ENCODE measurements around the gene ZNF195. TPM values are rescaled to one million over a fixed set of nuclear protein-coding genes. Genes with fewer than 3 reads are reported as not detected.
"Not testable (repeated sequence)": the region's sequence is repeated elsewhere in the genome, so short reads cannot be mapped to it uniquely, and the experiment has no call there.

ZNF195 gene
- total and polyA plus RNA-seq, 4 donors: 13.2 to 29.6 (median 19.6) TPM

- H3K4me1 ChIP-seq (ENCODE audit: control insufficient read depth in 5 of 5, insufficient read depth in 5 of 5, low read length in 5 of 5); H3K27me3 ChIP-seq (ENCODE audit: control insufficient read depth in 3 of 3, insufficient read depth in 3 of 3, low read length in 2 of 3); ATAC-seq (ENCODE audit: insufficient read depth, low FRiP score); H3K9ac ChIP-seq (ENCODE audit: insufficient read depth in 1 of 2, low read length in 2 of 2); H3K27ac ChIP-seq (ENCODE audit: low read depth in 1 of 2, low read length in 1 of 2); H3K4me3 ChIP-seq; H3K36me3 ChIP-seq (ENCODE audit: control insufficient read depth in 4 of 4, insufficient read depth in 4 of 4, low read length in 4 of 4); DNase-seq; H3K9me3 ChIP-seq (ENCODE audit: control insufficient read depth in 4 of 4, insufficient read depth in 3 of 4, low read length in 3 of 4): not testable (repeated sequence)
- WGBS, 2 donors: 95 to 97% methylated on average over 8 of the region's 8 CpGs
Observed at GRCh38 chr11:3402861-3403250, 23.9 kb upstream of the ZNF195 start.

- H3K9ac ChIP-seq (ENCODE audit: insufficient read depth in 1 of 2, low read length in 2 of 2); H3K4me3 ChIP-seq; H3K4me1 ChIP-seq (ENCODE audit: control insufficient read depth in 5 of 5, insufficient read depth in 5 of 5, low read length in 5 of 5); H3K36me3 ChIP-seq (ENCODE audit: control insufficient read depth in 4 of 4, insufficient read depth in 4 of 4, low read length in 4 of 4); H3K27me3 ChIP-seq (ENCODE audit: control insufficient read depth in 3 of 3, insufficient read depth in 3 of 3, low read length in 2 of 3); DNase-seq; ATAC-seq (ENCODE audit: insufficient read depth, low FRiP score); H3K9me3 ChIP-seq (ENCODE audit: control insufficient read depth in 4 of 4, insufficient read depth in 3 of 4, low read length in 3 of 4); H3K27ac ChIP-seq (ENCODE audit: low read depth in 1 of 2, low read length in 1 of 2): not testable (repeated sequence)
- WGBS, 2 donors: 95 to 98% methylated on average over 18 of the region's 18 CpGs
Observed at GRCh38 chr11:3402181-3402860, 23.4 kb upstream of the ZNF195 start.

- not testable (repeated sequence) for H3K27me3 ChIP-seq (ENCODE audit: control insufficient read depth in 3 of 3, insufficient read depth in 3 of 3, low read length in 2 of 3); H3K4me1 ChIP-seq (ENCODE audit: control insufficient read depth in 5 of 5, insufficient read depth in 5 of 5, low read length in 5 of 5); H3K9me3 ChIP-seq (ENCODE audit: control insufficient read depth in 4 of 4, insufficient read depth in 3 of 4, low read length in 3 of 4); H3K27ac ChIP-seq (ENCODE audit: low read depth in 1 of 2, low read length in 1 of 2); DNase-seq; H3K36me3 ChIP-seq (ENCODE audit: control insufficient read depth in 4 of 4, insufficient read depth in 4 of 4, low read length in 4 of 4); ATAC-seq (ENCODE audit: insufficient read depth, low FRiP score); H3K9ac ChIP-seq (ENCODE audit: insufficient read depth in 1 of 2, low read length in 2 of 2); H3K4me3 ChIP-seq
- 82 to 86% methylated on average over 4 of the region's 4 CpGs for WGBS, 2 donors
Observed at GRCh38 chr11:3401052-3401451, 22.1 kb upstream of the ZNF195 start.

- H3K9ac ChIP-seq (ENCODE audit: insufficient read depth in 1 of 2, low read length in 2 of 2); H3K4me3 ChIP-seq; H3K4me1 ChIP-seq (ENCODE audit: control insufficient read depth in 5 of 5, insufficient read depth in 5 of 5, low read length in 5 of 5); ATAC-seq (ENCODE audit: insufficient read depth, low FRiP score); H3K27me3 ChIP-seq (ENCODE audit: control insufficient read depth in 3 of 3, insufficient read depth in 3 of 3, low read length in 2 of 3); H3K36me3 ChIP-seq (ENCODE audit: control insufficient read depth in 4 of 4, insufficient read depth in 4 of 4, low read length in 4 of 4); H3K9me3 ChIP-seq (ENCODE audit: control insufficient read depth in 4 of 4, insufficient read depth in 3 of 4, low read length in 3 of 4); H3K27ac ChIP-seq (ENCODE audit: low read depth in 1 of 2, low read length in 1 of 2); DNase-seq: not testable (repeated sequence)
- WGBS, 2 donors: 44 to 78% methylated on average over 3 of the region's 3 CpGs
Observed at GRCh38 chr11:3398509-3398908, 19.6 kb upstream of the ZNF195 start.

- WGBS, 2 donors: 71 to 72% methylated on average over 4 of the region's 4 CpGs
- ATAC-seq (ENCODE audit: insufficient read depth, low FRiP score): not testable (repeated sequence)
Observed at GRCh38 chr11:3398106-3398505, 19.2 kb upstream of the ZNF195 start.

GRCh38 chr11:3397210-3397609 lies 18.3 kb upstream of the ZNF195 start:
- not testable (repeated sequence) for H3K4me3 ChIP-seq; H3K9ac ChIP-seq (ENCODE audit: insufficient read depth in 1 of 2, low read length in 2 of 2); H3K36me3 ChIP-seq (ENCODE audit: control insufficient read depth in 4 of 4, insufficient read depth in 4 of 4, low read length in 4 of 4); H3K27ac ChIP-seq (ENCODE audit: low read depth in 1 of 2, low read length in 1 of 2); H3K4me1 ChIP-seq (ENCODE audit: control insufficient read depth in 5 of 5, insufficient read depth in 5 of 5, low read length in 5 of 5); H3K9me3 ChIP-seq (ENCODE audit: control insufficient read depth in 4 of 4, insufficient read depth in 3 of 4, low read length in 3 of 4); ATAC-seq (ENCODE audit: insufficient read depth, low FRiP score); H3K27me3 ChIP-seq (ENCODE audit: control insufficient read depth in 3 of 3, insufficient read depth in 3 of 3, low read length in 2 of 3); DNase-seq
- 89 to 94% methylated on average over 18 to 23 of the region's 23 CpGs for WGBS, 2 donors

More at GRCh38 chr11:3398106-3398505, 19.2 kb upstream of the ZNF195 start:
- H3K9ac ChIP-seq (ENCODE audit: insufficient read depth in 1 of 2, low read length in 2 of 2); DNase-seq; H3K36me3 ChIP-seq (ENCODE audit: control insufficient read depth in 4 of 4, insufficient read depth in 4 of 4, low read length in 4 of 4); H3K4me1 ChIP-seq (ENCODE audit: control insufficient read depth in 5 of 5, insufficient read depth in 5 of 5, low read length in 5 of 5); H3K9me3 ChIP-seq (ENCODE audit: control insufficient read depth in 4 of 4, insufficient read depth in 3 of 4, low read length in 3 of 4); H3K27ac ChIP-seq (ENCODE audit: low read depth in 1 of 2, low read length in 1 of 2); H3K27me3 ChIP-seq (ENCODE audit: control insufficient read depth in 3 of 3, insufficient read depth in 3 of 3, low read length in 2 of 3); H3K4me3 ChIP-seq: not testable (repeated sequence)

- H3K27ac ChIP-seq (ENCODE audit: low read depth in 1 of 2, low read length in 1 of 2); H3K27me3 ChIP-seq (ENCODE audit: control insufficient read depth in 3 of 3, insufficient read depth in 3 of 3, low read length in 2 of 3); H3K36me3 ChIP-seq (ENCODE audit: control insufficient read depth in 4 of 4, insufficient read depth in 4 of 4, low read length in 4 of 4); DNase-seq; H3K9ac ChIP-seq (ENCODE audit: insufficient read depth in 1 of 2, low read length in 2 of 2); H3K9me3 ChIP-seq (ENCODE audit: control insufficient read depth in 4 of 4, insufficient read depth in 3 of 4, low read length in 3 of 4); H3K4me3 ChIP-seq; ATAC-seq (ENCODE audit: insufficient read depth, low FRiP score); H3K4me1 ChIP-seq (ENCODE audit: control insufficient read depth in 5 of 5, insufficient read depth in 5 of 5, low read length in 5 of 5): not testable (repeated sequence)
- 91 to 95% methylated on average over 5 of the region's 5 CpGs for WGBS, 2 donors
Observed at GRCh38 chr11:3395468-3395867, 16.5 kb upstream of the ZNF195 start.

- H3K27ac ChIP-seq (ENCODE audit: low read depth in 1 of 2, low read length in 1 of 2); H3K4me1 ChIP-seq (ENCODE audit: control insufficient read depth in 5 of 5, insufficient read depth in 5 of 5, low read length in 5 of 5); H3K9me3 ChIP-seq (ENCODE audit: control insufficient read depth in 4 of 4, insufficient read depth in 3 of 4, low read length in 3 of 4); DNase-seq; H3K27me3 ChIP-seq (ENCODE audit: control insufficient read depth in 3 of 3, insufficient read depth in 3 of 3, low read length in 2 of 3); ATAC-seq (ENCODE audit: insufficient read depth, low FRiP score); H3K4me3 ChIP-seq; H3K9ac ChIP-seq (ENCODE audit: insufficient read depth in 1 of 2, low read length in 2 of 2); H3K36me3 ChIP-seq (ENCODE audit: control insufficient read depth in 4 of 4, insufficient read depth in 4 of 4, low read length in 4 of 4): not testable (repeated sequence)
- WGBS, 2 donors: 87 to 88% methylated on average over 10 of the region's 10 CpGs
Observed at GRCh38 chr11:3394956-3395355, 16.0 kb upstream of the ZNF195 start.

Data from lung (tissue), 10 donors.